CD4-positive, alpha-beta T cell treated with Interleukin-12 subunit alpha and Interleukin-12 subunit beta, for 1 hour (primary cell): Measurements from ENCODE around the gene C11orf21.

Experiments used
- DNase-seq: peaks from one replicate; pipeline ENCODE4 v3.0.0-alpha.2; 2020

Gene C11orf21

GRCh38 chr11:2270322-2271076, 31.2 kb downstream of the C11orf21 start, which contains the start of gene ASCL2:
Gene ASCL2 (minus strand): TSS chr11:2270588. CDS start chr11:2270332, 256 bp downstream.
- peak; percentile 14 for DNase-seq

DNA sequence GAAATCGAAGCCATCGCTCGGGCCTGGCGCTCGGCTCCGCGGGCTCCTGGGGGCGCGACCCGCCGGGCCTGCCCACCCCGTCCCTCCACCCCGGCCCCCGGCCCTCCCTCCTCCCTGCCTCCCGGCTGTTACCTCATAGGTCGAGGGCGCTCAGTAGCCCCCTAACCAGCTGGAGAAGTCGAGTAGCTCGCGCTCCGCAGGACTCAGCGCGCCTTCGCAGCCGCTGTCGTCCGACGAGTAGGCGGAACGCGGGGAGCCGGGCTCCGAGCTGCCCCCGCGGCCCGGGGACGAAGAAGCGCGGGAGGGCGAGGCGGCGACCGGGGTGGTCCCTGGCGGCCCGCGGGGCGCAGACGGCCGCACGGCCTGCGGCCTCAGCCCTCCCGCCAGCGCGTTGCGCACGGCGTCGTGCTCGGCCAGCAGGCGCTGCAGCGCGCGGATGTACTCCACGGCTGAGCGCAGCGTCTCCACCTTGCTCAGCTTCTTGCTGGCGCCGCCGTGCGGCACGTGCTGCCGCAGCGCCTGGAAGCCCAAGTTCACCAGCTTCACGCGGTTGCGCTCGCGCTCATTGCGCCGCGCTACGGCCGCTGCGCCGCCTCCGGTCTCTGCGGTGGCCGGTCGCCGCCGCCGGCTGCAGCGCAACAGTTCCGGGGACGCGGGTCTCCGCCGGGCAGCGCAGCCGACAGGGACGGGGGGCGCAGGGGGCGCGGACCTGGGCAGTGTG, 32.0 kb downstream of the C11orf21 start:
- peak; percentile 53 for DNase-seq

- peak; percentile 45 for DNase-seq
These were observed 32.8 kb downstream of the C11orf21 start for GRCh38 chr11:2268729-2269600.

GRCh38 chr11:2267851-2268728, 33.6 kb downstream of the C11orf21 start:
- no peak for DNase-seq

GRCh38 chr11:2267306-2267850, 34.3 kb downstream of the C11orf21 start:
- no peak for DNase-seq

DNA sequence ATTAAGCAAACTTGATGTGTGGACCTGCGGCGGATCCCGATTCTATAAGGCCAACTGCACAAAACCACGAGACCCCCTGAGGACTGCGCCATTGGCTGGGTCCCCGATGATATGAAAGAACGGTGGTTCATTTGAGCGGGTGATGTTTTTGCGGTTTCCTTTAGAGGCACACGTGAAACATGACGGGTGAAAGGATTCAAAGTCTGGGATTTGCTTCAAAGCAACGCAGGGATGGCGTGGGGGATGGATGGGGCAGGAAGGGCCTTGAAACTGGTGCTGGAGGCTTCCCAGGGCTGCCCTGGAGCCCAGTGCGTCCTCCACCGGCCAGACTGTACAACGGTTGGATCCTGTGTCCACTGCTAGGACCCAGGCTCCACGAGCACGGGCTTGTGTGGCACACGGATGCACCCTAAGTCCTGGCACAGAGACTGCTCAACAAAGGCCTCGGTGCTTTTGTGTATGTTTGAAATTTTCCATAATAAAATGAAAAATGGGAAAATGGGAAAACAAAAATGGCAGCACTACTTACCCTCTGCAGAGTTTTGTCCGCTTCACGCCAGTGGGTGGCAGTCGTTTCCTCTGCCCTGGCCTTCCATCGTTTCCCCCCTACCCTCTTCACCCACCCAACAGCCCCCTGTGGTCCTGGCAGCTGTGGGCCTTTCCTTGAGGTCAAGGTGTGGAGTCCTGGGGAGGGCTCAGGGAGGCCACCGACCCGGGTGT, 35.0 kb downstream of the C11orf21 start:
- no peak for DNase-seq

- no peak for DNase-seq
These were observed 35.7 kb downstream of the C11orf21 start for GRCh38 chr11:2265854-2266585.

DNA sequence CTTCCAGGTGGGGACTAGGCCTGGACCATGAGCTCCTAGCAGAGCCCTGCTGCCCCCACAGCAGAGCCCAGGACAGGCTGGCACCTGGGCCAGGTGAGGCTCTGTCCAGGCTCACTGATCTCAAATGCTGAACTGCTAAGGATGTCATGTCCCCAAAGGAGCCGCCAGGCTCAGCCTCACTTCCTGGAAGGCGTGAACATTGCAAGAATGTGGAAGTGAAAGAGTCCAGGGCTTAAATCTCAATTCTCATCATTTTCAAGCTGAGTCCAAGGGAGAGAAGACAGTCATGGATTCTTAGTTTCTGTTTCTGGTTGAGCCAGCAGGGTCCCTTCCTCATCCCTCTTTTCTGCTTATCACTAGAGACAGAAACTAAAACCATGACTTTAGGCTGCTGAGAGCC, 36.3 kb downstream of the C11orf21 start:
- peak; percentile 24 for DNase-seq

- DNase-seq, result no peak
These were observed 37.2 kb downstream of the C11orf21 start for GRCh38 chr11:2264366-2265053.

- DNase-seq, result no peak
These were observed 37.9 kb downstream of the C11orf21 start for GRCh38 chr11:2263724-2264360.

DNA sequence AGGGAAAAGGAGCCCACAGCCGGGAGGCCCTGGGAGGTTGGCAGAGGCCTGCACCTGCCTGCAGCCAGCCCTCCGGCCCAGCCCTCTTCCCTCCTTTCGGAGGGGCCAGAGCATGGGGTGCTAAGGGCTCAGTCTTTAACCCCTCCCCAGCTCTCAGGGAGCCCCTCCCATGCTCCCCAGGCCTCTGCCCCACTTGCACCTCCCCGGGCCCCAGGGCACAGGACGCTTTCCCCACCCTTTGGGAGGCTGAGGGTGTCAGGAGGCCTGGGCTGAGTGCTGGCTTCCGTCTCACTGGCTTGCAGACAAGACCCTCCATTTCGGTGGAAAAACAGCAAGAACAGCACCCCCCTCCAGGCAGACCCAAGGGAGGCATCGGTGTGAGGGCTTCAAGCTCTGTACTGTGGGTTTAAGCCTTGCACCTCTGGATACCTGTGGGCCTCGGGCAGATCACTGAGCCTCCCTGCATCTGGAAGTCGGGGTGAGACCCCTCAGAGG, 38.6 kb downstream of the C11orf21 start:
- no peak for DNase-seq

GRCh38 chr11:2262301-2263070, 39.2 kb downstream of the C11orf21 start:
- no peak for DNase-seq

GRCh38 chr11:2261436-2262230, 40.1 kb downstream of the C11orf21 start:
- DNase-seq, result no peak

DNA sequence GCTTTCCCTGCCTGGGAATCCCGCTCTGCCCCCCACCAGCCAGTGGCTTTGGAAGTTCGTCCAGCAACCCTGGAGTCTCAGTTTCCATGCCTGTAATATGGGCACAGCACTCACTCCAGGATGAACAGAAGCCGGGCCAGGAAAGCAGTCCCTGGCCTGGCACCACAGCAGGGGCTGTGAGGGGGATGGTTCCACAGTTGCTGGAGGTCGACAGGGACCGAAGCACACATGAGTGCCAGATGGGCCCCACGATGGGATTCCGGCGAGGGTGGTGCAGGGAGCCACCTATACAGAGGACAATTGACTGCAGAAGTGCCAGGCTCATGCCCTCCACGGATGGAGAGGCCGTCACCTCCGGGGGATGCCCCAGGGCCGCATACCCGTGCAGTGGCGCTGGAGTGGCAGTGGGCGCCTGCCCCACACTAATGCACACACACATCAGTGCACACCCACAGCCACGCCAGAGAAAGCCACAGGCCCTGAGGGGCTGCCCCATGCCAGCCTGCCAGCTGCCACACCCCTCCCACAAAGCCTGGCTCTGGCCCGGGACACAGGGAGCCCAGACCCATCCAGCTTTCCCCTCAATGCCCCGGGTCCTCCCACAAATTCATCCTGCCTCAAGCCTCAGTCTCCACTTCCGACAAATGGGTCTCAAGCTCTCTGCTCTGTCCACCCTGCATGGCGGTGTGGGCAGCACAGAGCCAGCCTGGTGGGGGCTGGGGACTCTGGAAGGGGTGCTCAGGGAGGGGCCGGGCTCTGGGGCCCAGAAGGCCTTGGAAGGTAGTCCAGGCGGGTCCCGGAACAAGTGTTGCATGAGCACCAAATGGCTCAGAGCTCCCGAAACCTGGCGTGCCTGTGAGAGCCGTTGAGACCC, 41.0 kb downstream of the C11orf21 start:
- DNase-seq, result no peak

DNA sequence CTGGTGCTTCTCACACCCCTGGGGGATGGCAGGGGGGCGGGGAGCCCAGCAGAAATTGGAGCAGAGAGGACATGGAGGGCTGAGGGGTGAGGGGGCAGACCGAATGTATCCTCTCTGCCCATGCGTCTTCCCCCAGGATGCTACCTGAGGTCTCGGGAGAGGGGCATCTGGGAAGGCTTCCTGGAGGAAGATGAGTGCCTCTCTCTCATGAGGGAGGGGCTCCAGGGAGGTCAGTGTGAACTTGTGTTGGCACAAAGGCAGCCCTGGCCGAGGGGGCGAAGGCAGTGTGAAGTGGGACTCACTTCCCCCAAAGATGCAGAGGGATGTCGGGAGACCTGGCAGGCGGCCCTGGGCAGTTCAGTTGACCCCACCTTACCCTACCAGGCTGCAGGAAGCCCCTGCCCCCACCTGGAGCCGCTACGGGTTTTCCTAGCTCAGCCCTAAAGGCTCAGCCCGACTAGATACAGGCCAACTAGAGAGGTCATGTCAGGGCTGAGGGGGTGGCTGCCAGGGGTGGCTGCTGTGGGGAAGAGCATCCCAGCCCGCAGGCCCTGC, 41.7 kb downstream of the C11orf21 start:
- no peak for DNase-seq

DNA sequence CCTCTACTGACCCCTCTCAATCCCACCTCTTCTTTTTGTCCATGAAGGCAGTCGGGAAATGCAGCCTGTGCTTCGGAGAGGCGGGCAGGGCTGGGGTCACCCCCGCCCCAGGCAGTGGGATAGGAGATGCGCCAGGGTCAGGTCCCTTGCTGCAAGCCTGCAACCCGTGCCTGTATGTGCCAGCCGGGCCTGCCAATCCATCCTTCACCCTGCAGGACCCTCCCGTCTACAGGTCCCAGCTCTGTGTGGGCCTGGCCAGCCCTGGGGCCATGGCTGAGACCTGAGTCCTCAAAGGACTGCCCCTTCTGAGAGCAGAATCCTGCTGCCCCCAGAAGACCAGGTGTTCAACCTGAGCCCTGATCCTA, 42.3 kb downstream of the C11orf21 start:
- DNase-seq, result no peak
